HepG2 (cell line): ENCODE data around the gene ATP2B2. TPM values are rescaled to one million over a fixed set of nuclear protein-coding genes. Genes with fewer than 3 reads are reported as not detected.

ENCODE experiments used
- ARNT2 ChIP-seq: sonication (generic); formaldehyde crosslinking; IDR thresholded peaks from 2 replicates; pipeline ENCODE4 v1.8.0; 2022; ENCODE audit warnings: mild to moderate bottlenecking, low read depth, missing genetic modification reagents, moderate library complexity
- ATAD3A ChIP-seq: sonication (generic); formaldehyde crosslinking; IDR thresholded peaks from 2 replicates; pipeline ENCODE4 v1.4.0; 2020; ENCODE audit warnings: missing genetic modification reagents
- NCOR1 ChIP-seq: fragments of 200-600 bp; sonication (generic); IDR thresholded peaks from 2 replicates; pipeline ENCODE4 v1.7.0; 2017; ENCODE audit warnings: antibody characterized with exemption, low read length, borderline replicate concordance
- RFX3 ChIP-seq: IDR thresholded peaks from 2 replicates; pipeline ENCODE4 v1.6.1; 2016; ENCODE audit warnings: missing biosample characterization, missing genetic modification reagents
- SP140L ChIP-seq: sonication (generic); formaldehyde crosslinking; IDR thresholded peaks from 2 replicates; pipeline ENCODE4 v1.4.0; 2020; ENCODE audit warnings: missing genetic modification reagents, borderline replicate concordance
- TCF7L2 ChIP-seq: IDR thresholded peaks from 2 replicates; pipeline ENCODE4 v1.6.1; 2011; ENCODE audit warnings: mild to moderate bottlenecking, low read depth, low read length, moderate library complexity
- polyA plus RNA-seq, 8 experiments: library from polyadenylated mRNA; depleted of rRNA in 3 of 8; stranded (reverse) in 7 of 8; unstranded in 1 of 8; fragments of >200 nt; fragmentation: Illumina TruSeq in 4 of 8; extraction: Trizol in 4 of 8; gene quantifications; 2 replicates each; pipeline versions ENCODE4 v1.2.1 to v1.2.3, GENCODE V29; 2011 to 2016; ENCODE audit warnings: low read depth in 4 of 8, missing spikeins in 1 of 8, mixed read lengths in 1 of 8; ENCODE audit not compliant: insufficient read depth in 1 of 8
- total RNA-seq, 5 experiments: library from RNA; depleted of rRNA; stranded (reverse); fragments of >200 nt; fragmentation: Illumina TruSeq; extraction: Trizol; gene quantifications; 2 replicates each; pipeline ENCODE4 v1.2.3, GENCODE V29; 2016; ENCODE audit warnings: low read depth in 1 of 5
- TF ChIP-seq, protein P1 (sequence below): sonication (generic); formaldehyde crosslinking; IDR thresholded peaks from 2 replicates; pipeline ENCODE4 v1.4.0; 2020; ENCODE audit warnings: mild to moderate bottlenecking, missing genetic modification reagents
- TF ChIP-seq, protein P2 (sequence below): sonication (generic); formaldehyde crosslinking; IDR thresholded peaks from 2 replicates; pipeline ENCODE4 v1.4.0; 2020; ENCODE audit warnings: missing genetic modification reagents, borderline replicate concordance
- TF ChIP-seq, protein P3 (sequence below): sonication (generic); formaldehyde crosslinking; IDR thresholded peaks from 2 replicates; pipeline ENCODE4 v1.8.0; 2022; ENCODE audit warnings: missing genetic modification reagents, mild to moderate bottlenecking, borderline replicate concordance
- TF ChIP-seq, protein P4 (sequence below): sonication (generic); formaldehyde crosslinking; IDR thresholded peaks from 2 replicates; pipeline ENCODE4 v1.8.0; 2022; ENCODE audit warnings: low read depth, missing genetic modification reagents
- TF ChIP-seq, protein P5 (sequence below): sonication (generic); formaldehyde crosslinking; IDR thresholded peaks from 2 replicates; pipeline ENCODE4 v1.4.0; 2020; ENCODE audit warnings: missing genetic modification reagents
- TF ChIP-seq, protein P6 (sequence below): sonication (generic); formaldehyde crosslinking; IDR thresholded peaks from 2 replicates; pipeline ENCODE4 v1.5.0; 2020; ENCODE audit warnings: missing genetic modification reagents

ATP2B2 gene
- total and polyA plus RNA-seq, 2 of the 13 experiments (the other 11 are each of a cell fraction or from before 2014, with no cell fraction given): 1.5 to 2.3 TPM

DNA sequence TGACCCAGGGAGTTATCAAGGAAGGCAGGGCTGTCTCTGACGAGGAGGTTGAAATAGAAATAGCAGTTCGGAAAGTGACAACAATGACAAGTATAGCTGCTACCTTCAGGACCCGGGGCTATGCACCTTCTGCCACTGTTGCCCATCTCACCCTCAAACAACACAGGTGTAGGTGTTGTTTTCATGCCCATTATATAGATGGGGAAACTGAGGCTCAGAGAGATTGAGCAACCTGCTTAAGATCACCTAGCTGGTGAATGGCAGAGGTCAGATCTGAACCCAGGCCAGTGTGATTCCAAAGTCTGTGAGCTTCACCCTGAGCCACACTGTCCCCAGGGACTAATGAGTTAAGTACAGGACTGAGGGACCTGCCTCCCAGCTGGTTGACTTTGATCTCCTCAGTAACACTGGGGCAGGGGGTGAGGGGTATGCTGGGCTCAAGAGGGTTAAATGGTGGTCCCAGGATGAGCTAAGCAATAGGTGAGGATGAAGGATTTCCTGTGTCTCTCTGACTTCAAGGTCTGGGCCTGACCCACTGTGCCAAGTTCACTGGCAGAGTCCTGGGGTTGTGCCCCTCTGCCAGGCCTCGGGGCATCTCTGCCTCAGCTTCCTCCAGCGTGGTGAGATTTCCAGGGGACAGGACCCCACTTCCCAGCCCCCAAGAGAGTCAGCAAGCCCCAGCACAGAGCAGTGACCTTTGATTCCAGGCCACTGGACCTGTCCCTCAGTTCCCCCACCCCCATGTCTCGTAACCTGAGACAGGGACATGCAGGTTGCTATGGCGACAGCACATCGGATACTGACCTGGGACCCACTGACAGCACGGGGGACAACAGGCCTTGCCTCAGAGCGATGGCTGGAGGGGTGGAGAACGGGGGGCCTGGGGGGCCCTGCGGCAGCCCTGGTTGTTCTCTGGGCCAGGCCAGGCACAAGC lies 35.0 kb downstream of the ATP2B2 start (continued):
- TF ChIP-seq, protein P1, sequence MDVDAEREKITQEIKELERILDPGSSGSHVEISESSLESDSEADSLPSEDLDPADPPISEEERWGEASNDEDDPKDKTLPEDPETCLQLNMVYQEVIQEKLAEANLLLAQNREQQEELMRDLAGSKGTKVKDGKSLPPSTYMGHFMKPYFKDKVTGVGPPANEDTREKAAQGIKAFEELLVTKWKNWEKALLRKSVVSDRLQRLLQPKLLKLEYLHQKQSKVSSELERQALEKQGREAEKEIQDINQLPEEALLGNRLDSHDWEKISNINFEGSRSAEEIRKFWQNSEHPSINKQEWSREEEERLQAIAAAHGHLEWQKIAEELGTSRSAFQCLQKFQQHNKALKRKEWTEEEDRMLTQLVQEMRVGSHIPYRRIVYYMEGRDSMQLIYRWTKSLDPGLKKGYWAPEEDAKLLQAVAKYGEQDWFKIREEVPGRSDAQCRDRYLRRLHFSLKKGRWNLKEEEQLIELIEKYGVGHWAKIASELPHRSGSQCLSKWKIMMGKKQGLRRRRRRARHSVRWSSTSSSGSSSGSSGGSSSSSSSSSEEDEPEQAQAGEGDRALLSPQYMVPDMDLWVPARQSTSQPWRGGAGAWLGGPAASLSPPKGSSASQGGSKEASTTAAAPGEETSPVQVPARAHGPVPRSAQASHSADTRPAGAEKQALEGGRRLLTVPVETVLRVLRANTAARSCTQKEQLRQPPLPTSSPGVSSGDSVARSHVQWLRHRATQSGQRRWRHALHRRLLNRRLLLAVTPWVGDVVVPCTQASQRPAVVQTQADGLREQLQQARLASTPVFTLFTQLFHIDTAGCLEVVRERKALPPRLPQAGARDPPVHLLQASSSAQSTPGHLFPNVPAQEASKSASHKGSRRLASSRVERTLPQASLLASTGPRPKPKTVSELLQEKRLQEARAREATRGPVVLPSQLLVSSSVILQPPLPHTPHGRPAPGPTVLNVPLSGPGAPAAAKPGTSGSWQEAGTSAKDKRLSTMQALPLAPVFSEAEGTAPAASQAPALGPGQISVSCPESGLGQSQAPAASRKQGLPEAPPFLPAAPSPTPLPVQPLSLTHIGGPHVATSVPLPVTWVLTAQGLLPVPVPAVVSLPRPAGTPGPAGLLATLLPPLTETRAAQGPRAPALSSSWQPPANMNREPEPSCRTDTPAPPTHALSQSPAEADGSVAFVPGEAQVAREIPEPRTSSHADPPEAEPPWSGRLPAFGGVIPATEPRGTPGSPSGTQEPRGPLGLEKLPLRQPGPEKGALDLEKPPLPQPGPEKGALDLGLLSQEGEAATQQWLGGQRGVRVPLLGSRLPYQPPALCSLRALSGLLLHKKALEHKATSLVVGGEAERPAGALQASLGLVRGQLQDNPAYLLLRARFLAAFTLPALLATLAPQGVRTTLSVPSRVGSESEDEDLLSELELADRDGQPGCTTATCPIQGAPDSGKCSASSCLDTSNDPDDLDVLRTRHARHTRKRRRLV (CRISPR knock-in tag): no peak
- TF ChIP-seq, protein P2, sequence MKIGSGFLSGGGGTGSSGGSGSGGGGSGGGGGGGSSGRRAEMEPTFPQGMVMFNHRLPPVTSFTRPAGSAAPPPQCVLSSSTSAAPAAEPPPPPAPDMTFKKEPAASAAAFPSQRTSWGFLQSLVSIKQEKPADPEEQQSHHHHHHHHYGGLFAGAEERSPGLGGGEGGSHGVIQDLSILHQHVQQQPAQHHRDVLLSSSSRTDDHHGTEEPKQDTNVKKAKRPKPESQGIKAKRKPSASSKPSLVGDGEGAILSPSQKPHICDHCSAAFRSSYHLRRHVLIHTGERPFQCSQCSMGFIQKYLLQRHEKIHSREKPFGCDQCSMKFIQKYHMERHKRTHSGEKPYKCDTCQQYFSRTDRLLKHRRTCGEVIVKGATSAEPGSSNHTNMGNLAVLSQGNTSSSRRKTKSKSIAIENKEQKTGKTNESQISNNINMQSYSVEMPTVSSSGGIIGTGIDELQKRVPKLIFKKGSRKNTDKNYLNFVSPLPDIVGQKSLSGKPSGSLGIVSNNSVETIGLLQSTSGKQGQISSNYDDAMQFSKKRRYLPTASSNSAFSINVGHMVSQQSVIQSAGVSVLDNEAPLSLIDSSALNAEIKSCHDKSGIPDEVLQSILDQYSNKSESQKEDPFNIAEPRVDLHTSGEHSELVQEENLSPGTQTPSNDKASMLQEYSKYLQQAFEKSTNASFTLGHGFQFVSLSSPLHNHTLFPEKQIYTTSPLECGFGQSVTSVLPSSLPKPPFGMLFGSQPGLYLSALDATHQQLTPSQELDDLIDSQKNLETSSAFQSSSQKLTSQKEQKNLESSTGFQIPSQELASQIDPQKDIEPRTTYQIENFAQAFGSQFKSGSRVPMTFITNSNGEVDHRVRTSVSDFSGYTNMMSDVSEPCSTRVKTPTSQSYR (CRISPR knock-in tag): peak; percentile 93
- TF ChIP-seq, protein P3, sequence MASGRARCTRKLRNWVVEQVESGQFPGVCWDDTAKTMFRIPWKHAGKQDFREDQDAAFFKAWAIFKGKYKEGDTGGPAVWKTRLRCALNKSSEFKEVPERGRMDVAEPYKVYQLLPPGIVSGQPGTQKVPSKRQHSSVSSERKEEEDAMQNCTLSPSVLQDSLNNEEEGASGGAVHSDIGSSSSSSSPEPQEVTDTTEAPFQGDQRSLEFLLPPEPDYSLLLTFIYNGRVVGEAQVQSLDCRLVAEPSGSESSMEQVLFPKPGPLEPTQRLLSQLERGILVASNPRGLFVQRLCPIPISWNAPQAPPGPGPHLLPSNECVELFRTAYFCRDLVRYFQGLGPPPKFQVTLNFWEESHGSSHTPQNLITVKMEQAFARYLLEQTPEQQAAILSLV: no peak
- peak; percentile 93 for TF ChIP-seq RFX3 (CRISPR knock-in tag)
- TF ChIP-seq ARNT2 (CRISPR knock-in tag): no peak
- TF ChIP-seq SP140L (CRISPR knock-in tag): no peak
- TF ChIP-seq, protein P4, sequence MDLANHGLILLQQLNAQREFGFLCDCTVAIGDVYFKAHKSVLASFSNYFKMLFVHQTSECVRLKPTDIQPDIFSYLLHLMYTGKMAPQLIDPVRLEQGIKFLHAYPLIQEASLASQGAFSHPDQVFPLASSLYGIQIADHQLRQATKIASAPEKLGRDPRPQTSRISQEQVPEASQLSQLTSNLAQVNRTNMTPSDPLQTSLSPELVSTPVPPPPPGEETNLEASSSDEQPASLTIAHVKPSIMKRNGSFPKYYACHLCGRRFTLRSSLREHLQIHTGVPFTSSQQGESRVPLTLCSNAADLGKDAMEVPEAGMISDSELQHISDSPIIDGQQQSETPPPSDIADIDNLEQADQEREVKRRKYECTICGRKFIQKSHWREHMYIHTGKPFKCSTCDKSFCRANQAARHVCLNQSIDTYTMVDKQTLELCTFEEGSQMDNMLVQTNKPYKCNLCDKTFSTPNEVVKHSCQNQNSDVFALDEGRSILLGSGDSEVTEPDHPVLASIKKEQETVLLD (CRISPR knock-in tag): no peak
- TF ChIP-seq TCF7L2: no peak
- TF ChIP-seq, protein P5, sequence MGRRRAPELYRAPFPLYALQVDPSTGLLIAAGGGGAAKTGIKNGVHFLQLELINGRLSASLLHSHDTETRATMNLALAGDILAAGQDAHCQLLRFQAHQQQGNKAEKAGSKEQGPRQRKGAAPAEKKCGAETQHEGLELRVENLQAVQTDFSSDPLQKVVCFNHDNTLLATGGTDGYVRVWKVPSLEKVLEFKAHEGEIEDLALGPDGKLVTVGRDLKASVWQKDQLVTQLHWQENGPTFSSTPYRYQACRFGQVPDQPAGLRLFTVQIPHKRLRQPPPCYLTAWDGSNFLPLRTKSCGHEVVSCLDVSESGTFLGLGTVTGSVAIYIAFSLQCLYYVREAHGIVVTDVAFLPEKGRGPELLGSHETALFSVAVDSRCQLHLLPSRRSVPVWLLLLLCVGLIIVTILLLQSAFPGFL: no peak
- TF ChIP-seq, protein P6, sequence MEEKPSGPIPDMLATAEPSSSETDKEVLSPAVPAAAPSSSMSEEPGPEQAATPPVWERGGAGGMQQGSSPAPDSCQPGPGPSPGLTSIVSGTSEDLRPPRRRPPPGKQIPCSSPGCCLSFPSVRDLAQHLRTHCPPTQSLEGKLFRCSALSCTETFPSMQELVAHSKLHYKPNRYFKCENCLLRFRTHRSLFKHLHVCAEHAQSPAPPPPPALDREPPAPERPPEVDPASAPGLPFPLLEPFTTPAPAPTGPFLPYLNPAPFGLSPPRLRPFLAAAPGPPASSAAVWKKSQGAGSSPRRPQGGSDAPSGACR: 0 out of 2 replicates have a peak, but pooled peaks have one; percentile 29
- no peak for TF ChIP-seq ATAD3A
- peak; percentile 68; the same call in 1 of the 2 replicates for TF ChIP-seq NCOR1
